Activated CD4-positive, alpha-beta T cell treated with anti-CD3 and anti-CD28 coated beads for 36 hours (primary cell): ENCODE data around the gene DGKI. TPM values are rescaled to one million over a fixed set of nuclear protein-coding genes. Genes with fewer than 3 reads are reported as not detected.

ENCODE experiments used
- ATAC-seq: fragments of 200-7000 bp; cut with Tn5 transposase; one replicate; pipeline ENCODE4 v1.10.0; 2021; ENCODE audit warnings: mild to moderate bottlenecking, moderate library complexity
- CTCF ChIA-PET: fragments of 350-600 bp; sonication (Branson Sonifier 250); formaldehyde crosslinking; loops from one replicate; lab custom pipeline; 2021; ENCODE audit warnings: antibody characterized with exemption; lab: Charles Lee
- POLR2A ChIA-PET: fragments of 350-600 bp; sonication (Branson Sonifier 250); formaldehyde crosslinking; loops from one replicate; lab custom pipeline; 2021; ENCODE audit warnings: antibody characterized with exemption, inconsistent platforms; lab: Charles Lee
- DNase-seq: peaks from one replicate; pipeline ENCODE4 v3.0.0-alpha.2; 2020
- H3K27ac Mint-ChIP-seq: one replicate; pipeline ENCODE4 v1.8.0; 2021; ENCODE audit warnings: mixed read lengths
- H3K27me3 Mint-ChIP-seq: one replicate; pipeline ENCODE4 v1.8.0; 2021; ENCODE audit warnings: mixed read lengths
- H3K36me3 Mint-ChIP-seq: one replicate; pipeline ENCODE4 v1.8.0; 2021; ENCODE audit warnings: low read depth, mixed read lengths
- H3K4me1 Mint-ChIP-seq: one replicate; pipeline ENCODE4 v1.8.0; 2021; ENCODE audit warnings: mixed read lengths
- H3K4me3 Mint-ChIP-seq: one replicate; pipeline ENCODE4 v1.8.0; 2021; ENCODE audit warnings: mild to moderate bottlenecking, moderate library complexity, mixed read lengths
- H3K9me3 Mint-ChIP-seq: one replicate; pipeline ENCODE4 v1.8.0; 2021; ENCODE audit warnings: low read depth, mixed read lengths
- intact Hi-C, 2 experiments: fragments of 100-400 bp; cut with DNase I in 1 of 2; cut with micrococcal nuclease in 1 of 2; formaldehyde crosslinking; loops; one replicate each; pipeline versions ENCODE4 v1.14.2 to v1.15.1; 2022 to 2024; cut with DNase I, micrococcal nuclease
- total RNA-seq, 2 experiments: library from RNA; stranded (reverse); gene quantifications; one replicate each; pipeline ENCODE4 v1.2.3, GENCODE V29; 2021

Gene DGKI
- total RNA-seq, 2 experiments from 2014 or later, result 2.9 to 3.0 TPM

- Mint-ChIP-seq H3K27me3 (peaks cover 7% of the 10 kb centered on the region), H3K9me3 (no peaks in the 10 kb centered on the region), H3K4me3 (no peak overlapping the region), H3K4me1 (no peaks in the 10 kb centered on the region), H3K36me3 (no peaks in the 10 kb centered on the region), H3K27ac (no peak overlapping the region)
- ChIA-PET POLR2A (no interaction called here), CTCF (interaction anchor here (0.6 kb wide), 1 partner anchor 130 kb away, joined by 4 read pairs; no protein-coding TSS in a partner anchor)
- intact Hi-C loops, result no loop called here
- DNase-seq, result no peak
- no peak for ATAC-seq
These were observed 90.7 kb downstream of the DGKI start for GRCh38 chr7:137755846-137756651.

- DNase-seq, result no peak
- H3K27ac Mint-ChIP-seq, result no peak overlapping the region
- no peaks in the 10 kb centered on the region for H3K36me3 Mint-ChIP-seq
- ChIA-PET POLR2A (no interaction called here), CTCF (no interaction called here)
- peaks cover 7% of the 10 kb centered on the region for H3K27me3 Mint-ChIP-seq
- no peaks in the 10 kb centered on the region for H3K9me3 Mint-ChIP-seq
- H3K4me3 Mint-ChIP-seq, result no peak overlapping the region
- ATAC-seq, result no peak
- no peaks in the 10 kb centered on the region for H3K4me1 Mint-ChIP-seq
- intact Hi-C loops, result no loop called here
These were observed 91.3 kb downstream of the DGKI start for GRCh38 chr7:137755427-137755826.

GRCh38 chr7:137753948-137754851 is 92.6 kb downstream of the DGKI start:
- Mint-ChIP-seq H3K27ac (no peak overlapping the region), H3K36me3 (no peaks in the 10 kb centered on the region), H3K4me1 (no peaks in the 10 kb centered on the region), H3K9me3 (no peaks in the 10 kb centered on the region), H3K4me3 (no peak overlapping the region), H3K27me3 (peaks cover 11% of the 10 kb centered on the region)
- ChIA-PET CTCF (no interaction called here), POLR2A (interaction anchor here (0.6 kb wide), 1 partner anchor 36 kb away, joined by 4 read pairs; no protein-coding TSS in a partner anchor)
- intact Hi-C loops, result no loop called here
- no peak for ATAC-seq
- no peak for DNase-seq

GRCh38 chr7:137753575-137753947 is 93.2 kb downstream of the DGKI start:
- Mint-ChIP-seq H3K36me3 (no peaks in the 10 kb centered on the region), H3K4me1 (no peaks in the 10 kb centered on the region), H3K4me3 (no peak overlapping the region), H3K9me3 (no peaks in the 10 kb centered on the region), H3K27ac (no peak overlapping the region), H3K27me3 (peaks cover 11% of the 10 kb centered on the region)
- CTCF ChIA-PET, result no interaction called here
- ATAC-seq, result no peak
- POLR2A ChIA-PET, result interaction anchor here (0.6 kb wide), 1 partner anchor 37 kb away, joined by 4 read pairs; no protein-coding TSS in a partner anchor
- intact Hi-C loops, result no loop called here
- no peak for DNase-seq

- H3K4me3 Mint-ChIP-seq, result no peak overlapping the region
- POLR2A ChIA-PET, result no interaction called here
- H3K4me1 Mint-ChIP-seq, result no peaks in the 10 kb centered on the region
- CTCF ChIA-PET, result no interaction called here
- no peak for DNase-seq
- no peak overlapping the region for H3K27ac Mint-ChIP-seq
- H3K27me3 Mint-ChIP-seq, result peaks cover 11% of the 10 kb centered on the region
- intact Hi-C loops, result no loop called here
- no peak for ATAC-seq
- no peaks in the 10 kb centered on the region for H3K36me3 Mint-ChIP-seq
- H3K9me3 Mint-ChIP-seq, result no peaks in the 10 kb centered on the region
These were observed 93.7 kb downstream of the DGKI start for GRCh38 chr7:137753067-137753466.

- Mint-ChIP-seq H3K27me3 (peaks cover 11% of the 10 kb centered on the region), H3K27ac (no peak overlapping the region), H3K9me3 (no peaks in the 10 kb centered on the region), H3K4me1 (no peaks in the 10 kb centered on the region), H3K36me3 (no peaks in the 10 kb centered on the region), H3K4me3 (no peak overlapping the region)
- DNase-seq (no peak), ATAC-seq (no peak)
- intact Hi-C loops, result no loop called here
- ChIA-PET POLR2A (no interaction called here), CTCF (no interaction called here)
These were observed 95.3 kb downstream of the DGKI start for GRCh38 chr7:137751361-137752009.

- ChIA-PET CTCF (interaction anchor here (0.6 kb wide), 1 partner anchor 10 kb away, joined by 4 read pairs; no protein-coding TSS in a partner anchor), POLR2A (no interaction called here)
- H3K4me3 Mint-ChIP-seq, result no peak overlapping the region
- no peaks in the 10 kb centered on the region for H3K4me1 Mint-ChIP-seq
- peaks cover 5% of the 10 kb centered on the region for H3K27me3 Mint-ChIP-seq
- no peak for ATAC-seq
- no peak overlapping the region for H3K27ac Mint-ChIP-seq
- intact Hi-C loops, result no loop called here
- no peak for DNase-seq
- H3K36me3 Mint-ChIP-seq, result no peaks in the 10 kb centered on the region
- no peaks in the 10 kb centered on the region for H3K9me3 Mint-ChIP-seq
These were observed 99.3 kb downstream of the DGKI start for GRCh38 chr7:137747359-137748031.

- Mint-ChIP-seq H3K27ac (no peak overlapping the region), H3K4me3 (no peak overlapping the region), H3K9me3 (no peaks in the 10 kb centered on the region), H3K27me3 (peaks cover 3% of the 10 kb centered on the region), H3K36me3 (no peaks in the 10 kb centered on the region), H3K4me1 (no peaks in the 10 kb centered on the region)
- POLR2A ChIA-PET, result no interaction called here
- ATAC-seq, result no peak
- CTCF ChIA-PET, result no interaction called here
- intact Hi-C loops, result no loop called here
- DNase-seq, result no peak
These were observed 103.8 kb downstream of the DGKI start for GRCh38 chr7:137743021-137743420.

- no peak overlapping the region for H3K4me3 Mint-ChIP-seq
- no peak overlapping the region for H3K27ac Mint-ChIP-seq
- no peak for DNase-seq
- peaks cover 3% of the 10 kb centered on the region for H3K27me3 Mint-ChIP-seq
- H3K36me3 Mint-ChIP-seq, result no peaks in the 10 kb centered on the region
- H3K9me3 Mint-ChIP-seq, result no peaks in the 10 kb centered on the region
- ATAC-seq, result no peak
- ChIA-PET CTCF (interaction anchor here (0.6 kb wide), 1 partner anchor 33 kb away, joined by 3 read pairs; no protein-coding TSS in a partner anchor), POLR2A (no interaction called here)
- intact Hi-C loops, result no loop called here
- no peaks in the 10 kb centered on the region for H3K4me1 Mint-ChIP-seq
These were observed 104.7 kb downstream of the DGKI start for GRCh38 chr7:137742051-137742450.

GRCh38 chr7:137741443-137741842 is 105.3 kb downstream of the DGKI start:
- H3K4me3 Mint-ChIP-seq, result no peak overlapping the region
- CTCF ChIA-PET, result interaction anchor here (0.6 kb wide), 1 partner anchor 33 kb away, joined by 3 read pairs; no protein-coding TSS in a partner anchor
- ATAC-seq (no peak), DNase-seq (no peak)
- no peak overlapping the region for H3K27ac Mint-ChIP-seq
- no peaks in the 10 kb centered on the region for H3K4me1 Mint-ChIP-seq
- H3K9me3 Mint-ChIP-seq, result no peaks in the 10 kb centered on the region
- intact Hi-C loops, result no loop called here
- H3K36me3 Mint-ChIP-seq, result no peaks in the 10 kb centered on the region
- H3K27me3 Mint-ChIP-seq, result peaks cover 3% of the 10 kb centered on the region
- POLR2A ChIA-PET, result no interaction called here

- ATAC-seq (no peak), DNase-seq (no peak)
- H3K4me3 Mint-ChIP-seq, result no peak overlapping the region
- intact Hi-C loops, result no loop called here
- ChIA-PET POLR2A (interaction anchor here (0.6 kb wide), 1 partner anchor 718 kb away, joined by 3 read pairs; no protein-coding TSS in a partner anchor), CTCF (no interaction called here)
- no peaks in the 10 kb centered on the region for H3K9me3 Mint-ChIP-seq
- no peaks in the 10 kb centered on the region for H3K4me1 Mint-ChIP-seq
- no peaks in the 10 kb centered on the region for H3K36me3 Mint-ChIP-seq
- no peak overlapping the region for H3K27ac Mint-ChIP-seq
- peaks cover 8% of the 10 kb centered on the region for H3K27me3 Mint-ChIP-seq
These were observed 112.6 kb downstream of the DGKI start for GRCh38 chr7:137734221-137734620.
